Measurements from ENCODE around the gene UGT2A2.
"Not testable (repeated sequence)": the region's sequence is repeated elsewhere in the genome, so short reads cannot be mapped to it uniquely, and the experiment has no call there.

UGT2A2 gene

DNA sequence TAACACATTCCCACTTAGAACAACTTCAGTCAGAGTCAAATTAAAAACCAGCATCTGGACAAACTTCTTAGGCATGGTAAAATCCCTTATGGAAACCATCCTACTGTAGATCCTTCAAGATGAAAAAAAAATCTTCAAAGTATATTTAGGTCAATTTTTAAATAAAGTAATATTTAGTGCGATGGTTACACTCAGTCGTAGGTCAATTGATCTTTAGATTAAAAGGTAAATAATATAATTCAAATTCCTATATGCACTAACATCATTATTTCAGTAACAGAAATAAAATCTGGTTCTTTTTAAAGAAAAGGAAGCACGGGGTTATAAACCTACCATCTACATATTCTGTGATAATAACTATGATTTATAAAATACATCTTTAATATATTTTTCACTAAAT is at the start of gene UGT2A2:
TSS of gene UGT2A2 (minus strand) at position 101 of the 400 bp plus-strand sequence. CDS start at position 99, 2 bp downstream.
- DNase-seq, result no peak

DNA sequence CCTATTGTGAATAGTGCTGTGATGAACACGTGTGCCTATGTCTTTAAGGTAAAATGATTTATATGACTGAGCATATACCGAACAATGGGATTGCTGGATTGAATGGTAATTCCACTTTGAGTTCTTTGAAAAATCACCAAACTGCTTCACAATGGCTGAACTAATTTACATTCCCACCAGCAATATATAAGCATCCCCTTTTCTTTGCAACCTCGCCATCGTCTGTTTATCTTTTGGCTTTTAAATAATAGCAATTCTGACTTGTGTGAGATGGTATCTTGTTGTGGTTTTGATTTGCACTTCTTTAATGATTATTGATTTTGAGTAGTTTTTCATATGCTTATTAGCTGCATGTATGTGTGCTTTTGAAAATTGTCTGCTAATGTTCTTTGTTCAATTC is 45.4 kb upstream of the UGT2A2 start:
- DNase-seq, result no peak

DNA sequence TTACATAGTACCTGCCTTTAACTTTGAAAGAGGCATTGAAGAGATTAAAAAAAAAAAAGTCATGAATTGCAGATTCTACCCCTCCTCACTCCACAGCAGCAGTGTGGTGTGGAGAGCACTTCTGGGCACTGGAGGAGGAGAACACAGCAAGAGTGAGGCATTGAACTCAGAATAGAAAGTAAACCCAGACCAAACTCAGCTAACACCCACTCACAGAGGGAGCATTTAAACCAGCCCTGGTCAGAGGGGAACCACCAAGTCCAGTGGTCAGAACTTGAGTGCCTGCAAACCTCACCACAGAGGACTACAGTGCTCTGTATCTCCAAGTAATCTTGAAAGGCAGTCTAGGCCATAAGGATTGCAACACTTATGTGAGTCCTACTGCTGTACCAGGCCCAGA is 29.2 kb upstream of the UGT2A2 start:
- DNase-seq, result no peak

DNA sequence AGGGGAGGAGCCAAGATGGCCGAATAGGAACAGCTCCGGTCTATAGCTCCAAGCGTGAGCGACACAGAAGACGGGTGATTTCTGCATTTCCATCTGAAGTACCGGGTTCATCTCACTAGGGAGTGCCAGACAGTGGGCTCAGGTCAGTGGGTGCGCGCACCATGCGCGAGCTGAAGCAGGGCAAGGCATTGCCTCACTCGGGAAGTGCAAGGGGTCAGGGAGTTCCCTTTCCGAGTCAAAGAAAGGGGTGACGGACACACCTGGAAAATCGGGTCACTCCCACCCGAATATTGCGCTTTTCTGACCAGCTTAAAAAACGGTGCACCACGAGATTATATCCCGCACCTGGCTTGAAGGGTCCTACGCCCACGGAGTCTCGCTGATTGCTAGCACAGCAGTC is 24.6 kb upstream of the UGT2A2 start:
- not testable (repeated sequence) for DNase-seq

DNA sequence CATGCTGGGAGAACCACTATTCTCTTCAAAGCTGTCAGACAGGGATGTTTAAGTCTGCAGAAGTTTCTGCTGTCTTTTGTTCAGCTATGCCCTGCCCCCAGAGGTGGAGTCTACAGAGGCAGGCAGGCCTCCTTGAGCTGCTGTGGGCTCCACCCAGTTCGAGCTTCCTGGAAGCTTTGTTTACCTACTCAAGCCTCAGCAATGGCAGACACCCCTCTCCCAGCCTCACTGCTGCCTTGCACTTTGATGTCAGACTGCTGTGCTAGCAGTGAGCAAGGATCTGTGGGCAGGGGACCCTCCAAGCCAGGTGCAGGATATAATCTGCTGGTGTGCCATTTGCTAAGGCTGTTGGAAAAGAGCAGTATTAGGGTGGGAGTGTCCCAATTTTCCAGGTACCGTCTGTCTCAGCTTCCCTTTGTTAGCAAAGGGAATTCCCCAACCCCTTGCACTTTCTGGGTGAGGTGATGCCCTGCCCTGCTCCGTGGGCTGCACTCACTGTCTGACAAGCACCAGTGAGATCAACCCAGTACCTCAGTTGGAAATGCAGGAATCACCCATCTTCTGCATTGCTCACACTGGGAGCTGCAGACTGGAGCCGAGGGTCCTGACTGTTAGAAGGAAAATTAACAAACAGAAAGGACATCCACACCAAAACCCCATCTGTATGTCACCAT is 21.8 kb upstream of the UGT2A2 start:
- DNase-seq, result not testable (repeated sequence)

DNA sequence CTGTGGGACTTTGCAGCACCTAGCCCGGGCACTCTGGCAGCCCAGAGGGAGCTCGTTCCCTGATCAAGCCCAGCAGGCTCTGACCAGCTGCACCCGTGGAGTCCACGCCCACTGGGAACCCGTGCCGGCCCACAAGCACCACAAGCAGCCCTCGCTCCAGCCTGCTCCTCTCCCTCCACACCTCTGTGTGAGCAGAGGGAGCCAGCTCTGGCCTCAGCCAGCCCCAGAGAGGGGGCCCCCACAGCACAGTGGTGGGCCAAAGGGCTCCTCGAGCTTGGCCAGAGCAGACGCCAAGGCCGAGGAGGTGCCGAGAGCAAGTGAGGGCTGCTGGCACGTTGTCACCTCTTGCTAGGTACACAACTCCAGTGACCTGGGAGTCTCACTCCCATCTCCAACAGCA is 18.7 kb upstream of the UGT2A2 start:
- DNase-seq, result no peak

DNA sequence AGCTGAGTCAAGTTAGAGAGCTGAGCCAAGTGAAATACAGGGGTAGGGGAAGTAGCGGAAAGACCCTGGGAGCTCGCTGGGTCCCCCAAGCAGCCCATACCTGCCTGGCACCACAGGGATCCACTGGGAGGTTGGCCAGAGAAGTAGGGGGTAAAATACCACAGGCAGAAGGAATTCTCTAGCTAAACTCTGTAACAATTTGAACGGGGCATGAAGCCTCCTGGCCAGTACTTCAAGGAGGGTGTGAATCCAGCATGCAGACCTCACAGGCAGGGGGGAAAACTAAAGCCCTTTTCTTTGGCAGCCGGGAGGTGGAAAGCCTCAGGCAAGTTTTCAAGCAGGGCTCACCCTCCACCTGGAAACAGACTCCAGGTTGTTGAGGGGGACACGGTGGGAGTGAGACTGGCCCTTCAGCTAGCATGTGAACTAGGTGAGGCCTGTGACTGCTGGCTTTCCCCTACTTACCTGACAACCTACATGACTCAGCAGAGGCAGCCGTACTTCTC is 17.3 kb upstream of the UGT2A2 start:
- DNase-seq, result no peak

DNA sequence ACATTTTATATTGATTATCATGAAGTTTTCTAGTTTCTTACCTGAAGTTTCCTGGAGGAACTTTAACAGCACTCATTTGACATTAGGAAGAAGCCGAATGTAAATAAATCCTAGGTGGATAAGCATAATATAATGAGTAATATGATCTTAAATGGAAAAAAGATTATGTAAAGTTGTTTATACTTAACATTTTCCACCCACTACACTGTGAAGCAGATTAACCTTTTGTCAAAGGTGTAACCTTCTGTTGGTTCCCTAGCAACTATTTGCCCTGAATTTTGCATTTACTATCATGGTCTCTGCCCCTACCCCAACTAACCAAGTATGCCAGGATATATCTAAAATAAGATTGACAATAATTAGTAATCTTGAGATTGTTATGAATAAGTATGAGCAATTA is 13.7 kb upstream of the UGT2A2 start, which contains the start of gene UGT2A1:
TSS of gene UGT2A1 (minus strand) at position 101 of the 400 bp plus-strand sequence. CDS start 5,603 bp downstream, outside the sequence.
- DNase-seq, result no peak

DNA sequence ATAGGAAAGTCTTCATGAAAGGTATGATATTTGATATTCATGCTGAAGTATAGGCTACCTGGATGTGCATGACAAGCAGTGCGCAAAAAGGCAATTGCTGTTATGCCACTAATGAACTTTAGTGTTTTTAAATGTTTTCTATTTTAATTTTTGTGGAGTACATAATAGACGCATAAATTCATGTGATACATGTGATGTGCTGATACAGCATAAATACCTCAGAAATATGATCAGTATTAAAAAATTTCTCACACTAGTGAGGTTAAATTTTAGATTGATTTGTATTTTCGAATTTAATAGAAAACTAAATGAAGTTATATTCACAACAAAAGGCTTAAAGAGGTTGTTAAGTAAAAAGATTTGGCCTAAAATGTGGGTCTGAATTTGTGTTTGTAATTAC is 11.4 kb upstream of the UGT2A2 start:
- DNase-seq, result no peak

- no peak for DNase-seq
These were observed 10.2 kb upstream of the UGT2A2 start for GRCh38 chr4:69649629-69650028.

DNA sequence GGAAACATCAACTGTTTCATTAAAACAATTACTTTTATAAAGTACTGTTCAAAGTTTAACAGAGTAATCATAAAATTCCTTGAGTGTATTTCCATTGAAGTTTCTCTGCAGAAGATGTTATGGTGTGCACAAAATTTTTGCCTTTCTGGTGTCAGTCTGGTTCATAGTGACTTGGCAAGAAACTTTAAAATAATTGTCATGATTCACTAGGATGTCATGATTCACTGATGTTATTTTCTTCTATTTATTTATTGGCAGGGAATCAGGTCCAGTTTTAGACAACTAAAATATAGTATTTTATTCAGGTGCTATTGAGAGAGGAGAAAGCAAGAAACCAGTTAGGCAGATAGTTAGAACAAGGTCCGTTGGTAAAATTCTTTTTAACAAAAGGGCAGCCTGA is 9.8 kb upstream of the UGT2A2 start:
- DNase-seq, result no peak

DNA sequence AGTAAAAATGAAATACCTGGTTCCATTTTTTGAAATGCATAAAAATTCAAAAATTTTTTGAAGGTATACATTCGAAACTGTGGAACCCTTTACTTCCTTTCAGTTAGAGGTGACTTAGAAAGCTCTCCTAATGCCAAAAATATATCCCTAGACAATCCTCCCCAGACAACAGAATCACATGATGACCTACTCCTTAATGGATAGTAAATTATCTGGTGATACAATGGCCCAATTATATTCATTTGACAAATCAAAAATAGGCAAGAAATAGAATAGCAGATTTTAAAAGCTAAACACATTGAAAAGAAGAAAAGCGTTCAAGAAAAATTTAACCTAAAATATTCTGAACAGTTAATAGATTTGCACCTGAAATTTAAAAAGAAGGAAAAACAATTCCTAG is 3.5 kb upstream of the UGT2A2 start:
- DNase-seq, result no peak

GRCh38 chr4:69640289-69640688 is 847 bp upstream of the UGT2A2 start:
- DNase-seq, result no peak

DNA sequence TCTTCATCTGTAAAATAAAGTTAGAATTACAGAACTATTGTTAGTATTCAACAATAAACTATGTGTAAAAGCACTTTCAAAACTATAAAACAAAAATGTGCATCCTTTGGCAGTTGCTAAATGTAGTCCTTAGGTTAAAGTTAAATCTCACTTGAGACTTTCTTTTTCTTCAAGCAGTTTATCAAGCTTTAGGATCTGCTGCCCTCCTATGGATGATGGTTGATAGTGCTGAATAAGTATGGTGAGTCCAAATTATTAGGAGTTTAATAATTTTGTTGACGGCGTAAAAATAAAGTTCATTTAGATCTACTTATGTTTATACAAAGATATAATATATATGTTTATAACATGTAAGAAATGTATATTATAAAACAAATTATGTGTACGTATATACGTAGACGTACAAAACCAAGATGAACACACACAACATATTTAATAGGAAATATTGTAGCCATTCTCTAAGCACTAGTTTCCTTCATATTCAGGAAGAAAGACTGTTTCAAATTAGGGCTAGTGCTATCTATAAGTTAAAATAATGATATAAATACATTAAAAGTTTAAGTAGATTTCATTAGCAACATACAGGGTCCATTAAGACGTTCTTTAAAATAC is 22.3 kb downstream of the UGT2A2 start:
- DNase-seq, result no peak

GRCh38 chr4:69610484-69610883 is 29.0 kb downstream of the UGT2A2 start:
- DNase-seq, result no peak

DNA sequence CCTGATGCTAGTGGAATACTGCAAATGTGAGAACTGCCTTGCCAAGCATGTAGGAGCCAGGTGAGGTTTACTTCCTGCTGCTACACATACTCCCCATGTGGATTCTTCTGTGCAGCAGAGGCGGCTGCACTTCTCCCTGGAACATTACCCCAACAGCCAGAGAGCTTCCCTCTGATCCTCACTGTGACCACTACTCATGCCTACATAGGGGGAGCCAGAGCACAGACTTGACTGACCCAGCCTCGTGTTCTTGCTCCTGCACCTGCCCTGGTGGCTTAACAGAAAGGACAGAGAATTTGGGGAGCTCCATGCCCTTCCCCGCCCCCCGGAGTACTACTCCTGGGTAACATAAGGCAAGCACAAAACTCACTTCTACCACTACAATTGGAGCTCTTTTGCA is 38.4 kb downstream of the UGT2A2 start:
- DNase-seq, result no peak

DNA sequence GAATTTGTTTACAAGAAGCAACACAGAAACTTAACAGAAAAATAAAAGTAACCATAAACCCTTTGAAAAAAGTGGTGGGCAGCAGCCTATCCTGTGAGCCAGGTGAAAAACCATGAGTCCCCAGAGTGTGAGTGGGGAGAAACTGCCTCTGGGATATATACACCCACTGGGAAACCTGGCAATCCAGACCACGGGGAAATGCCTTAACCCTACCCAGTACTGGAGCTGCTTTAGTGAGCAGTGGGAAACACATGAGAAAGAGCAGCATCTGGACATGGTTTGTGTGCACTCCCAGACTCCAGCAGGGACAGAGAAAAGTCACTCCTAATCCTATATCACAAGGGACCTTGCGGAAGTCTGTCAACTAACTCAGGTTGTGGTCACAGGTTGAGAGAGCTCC is 39.4 kb downstream of the UGT2A2 start:
- no peak for DNase-seq

- DNase-seq, result no peak
These were observed 45.1 kb downstream of the UGT2A2 start for GRCh38 chr4:69594382-69594781.

DNA sequence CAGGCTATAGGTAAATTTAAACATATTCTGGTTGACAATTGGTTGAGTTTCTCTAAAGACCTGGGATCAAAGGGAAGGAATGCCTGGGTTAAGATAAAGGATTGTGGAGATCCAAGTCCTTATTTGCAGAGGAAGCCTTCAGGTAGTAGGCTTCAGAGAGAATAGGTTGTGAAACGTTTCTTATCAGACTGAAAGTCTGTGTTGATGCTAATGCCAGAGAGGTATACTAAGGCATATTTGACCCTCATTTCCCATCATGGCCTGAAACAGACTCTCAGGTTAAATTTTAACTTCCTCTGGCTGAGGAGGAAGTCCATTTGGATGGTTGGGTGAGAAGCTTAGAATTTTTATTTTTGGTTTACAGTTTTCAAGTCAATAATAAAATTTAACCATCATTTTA is 48.1 kb downstream of the UGT2A2 start:
- no peak for DNase-seq

DNA sequence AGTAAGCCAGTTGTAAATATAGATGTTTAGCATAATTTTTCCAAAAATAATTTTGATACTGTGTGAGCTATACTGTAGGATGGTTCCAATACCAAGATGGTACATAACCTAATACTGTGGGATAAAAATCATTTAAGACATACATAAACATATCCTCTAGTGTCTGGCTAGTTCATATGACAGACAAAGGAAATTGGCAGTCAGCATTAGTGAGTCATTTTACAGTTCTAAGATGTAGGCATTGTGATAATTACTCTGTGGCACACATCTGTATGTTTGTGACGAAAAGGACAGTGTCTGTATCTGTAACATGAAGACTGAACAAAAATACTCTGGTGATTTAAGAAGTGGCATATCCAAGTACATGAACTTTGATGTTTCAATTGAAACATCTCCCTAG is 49.6 kb downstream of the UGT2A2 start:
- no peak for DNase-seq

GRCh38 chr4:69584135-69584534 is 55.3 kb downstream of the UGT2A2 start:
- no peak for DNase-seq

DNA sequence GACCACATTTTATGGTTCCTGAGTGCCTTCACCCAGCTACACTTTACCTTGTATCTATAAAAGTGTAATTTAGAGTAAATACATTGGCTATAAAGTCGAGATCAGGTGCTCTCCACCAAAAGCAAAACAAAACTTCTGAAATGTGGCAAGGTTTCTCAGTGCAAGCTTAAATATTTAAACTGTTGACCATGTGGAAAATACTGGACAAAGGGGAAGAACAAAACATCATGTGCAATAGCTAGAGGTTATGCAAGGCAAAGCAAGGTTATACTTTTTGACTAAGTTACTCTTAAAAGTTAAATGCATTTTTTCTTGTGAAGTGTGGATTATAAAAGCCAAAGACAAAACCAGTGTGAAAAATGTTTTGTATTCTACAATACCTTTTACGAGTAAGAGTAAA is 55.9 kb downstream of the UGT2A2 start:
- no peak for DNase-seq

DNA sequence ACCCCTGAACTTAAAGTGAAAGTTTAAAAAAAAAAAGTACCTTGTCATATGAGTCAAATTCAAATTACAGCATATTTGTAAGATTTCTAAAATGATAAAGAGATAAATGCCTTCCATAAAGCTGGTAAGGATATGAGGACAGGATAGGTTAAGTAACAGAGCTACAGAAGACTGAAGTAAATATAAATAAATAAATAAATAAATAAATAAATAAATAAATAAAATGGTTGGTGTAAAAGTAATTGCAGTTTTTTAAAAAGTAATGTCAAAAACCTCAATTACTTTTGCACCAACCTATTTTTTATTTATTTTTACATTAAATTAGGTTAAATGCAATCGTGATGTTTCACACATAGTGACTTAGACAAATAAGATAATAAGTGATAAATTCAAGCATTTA is 62.2 kb downstream of the UGT2A2 start:
- no peak for DNase-seq

DNA sequence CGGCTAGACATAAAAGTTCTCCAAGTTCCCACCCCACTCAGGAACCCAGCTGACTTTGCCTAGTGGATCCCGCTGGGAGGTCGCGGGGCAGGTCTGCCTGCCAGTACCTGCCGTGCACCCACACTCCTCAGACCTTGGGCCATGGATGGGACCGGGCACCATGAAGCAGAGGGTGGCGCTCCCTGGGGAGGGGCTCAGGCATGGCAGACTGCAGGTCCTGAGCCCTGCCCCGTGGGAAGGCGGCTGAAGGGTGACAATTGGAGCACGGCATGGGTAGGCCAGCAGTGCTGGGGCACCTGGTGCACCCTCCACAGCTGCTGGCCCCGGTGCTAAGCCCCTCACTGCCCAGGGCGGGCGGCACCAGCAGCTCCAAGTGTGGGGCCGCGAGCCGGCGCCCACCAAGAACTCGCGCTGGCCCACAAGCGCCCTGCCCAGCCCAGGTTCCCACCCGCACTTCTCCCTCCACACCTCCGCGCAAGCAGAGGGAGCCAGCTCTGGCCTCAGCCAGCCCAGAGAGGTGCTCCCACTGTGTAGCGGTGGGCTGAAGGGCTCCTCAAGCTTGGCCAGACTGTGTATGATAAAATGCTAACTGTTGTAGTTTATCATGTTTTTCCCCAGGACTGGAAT is 63.1 kb downstream of the UGT2A2 start:
- no peak for DNase-seq
